H1 (cell line): ENCODE data around the gene COL9A2. TPM values are rescaled to one million over a fixed set of nuclear protein-coding genes. Genes with fewer than 3 reads are reported as not detected.

Source experiments
- NANOG ChIP-seq: IDR thresholded peaks from 2 replicates; pipeline ENCODE4 v1.6.1; 2011; ENCODE audit warnings: low read length, low read depth, mild to moderate bottlenecking, inconsistent platforms; ENCODE audit not compliant: insufficient read depth, poor library complexity, severe bottlenecking
- TAF1 ChIP-seq: IDR thresholded peaks from 2 replicates; pipeline ENCODE4 v1.6.1; 2011; ENCODE audit warnings: mild to moderate bottlenecking, low read depth, low read length
- polyA plus RNA-seq, 7 experiments: library from polyadenylated mRNA; depleted of rRNA in 3 of 7; stranded (reverse) in 5 of 7; unstranded in 2 of 7; fragments of >200 nt in 5 of 7; fragments of 200-250 nt in 2 of 7; gene quantifications; 1 replicate in 5 of 7; 2 replicates in 1 of 7; 4 replicates in 1 of 7; pipeline versions ENCODE4 v1.2.1 to v1.2.3, GENCODE V29; 2011 to 2013; ENCODE audit warnings: missing spikeins in 2 of 7, mixed read lengths in 2 of 7
- total RNA-seq: library from RNA; stranded (reverse); fragmentation: NEBNext Ultra II Directional; extraction: Animal tissue kit (Norgen Biotek cat#: 25700); gene quantifications from 2 replicates; pipeline ENCODE4 v1.2.1, GENCODE V29; 2021
- TF ChIP-seq, protein P1 (sequence below): fragments of 300-600 bp; sonication (generic); IDR thresholded peaks from 2 replicates; pipeline ENCODE4 v1.7.1; 2012; ENCODE audit warnings: low read length, moderate library complexity, mild to moderate bottlenecking, inconsistent platforms; ENCODE audit not compliant: insufficient replicate concordance
- TF ChIP-seq, protein P2 (sequence below): IDR thresholded peaks from 2 replicates; pipeline ENCODE4 v1.6.1; 2012; ENCODE audit warnings: inconsistent platforms

COL9A2 gene
- total and polyA plus RNA-seq, 2 of the 8 experiments (the other 6 are each of a cell fraction or from before 2014, with no cell fraction given): 3.2 to 3.3 TPM

DNA sequence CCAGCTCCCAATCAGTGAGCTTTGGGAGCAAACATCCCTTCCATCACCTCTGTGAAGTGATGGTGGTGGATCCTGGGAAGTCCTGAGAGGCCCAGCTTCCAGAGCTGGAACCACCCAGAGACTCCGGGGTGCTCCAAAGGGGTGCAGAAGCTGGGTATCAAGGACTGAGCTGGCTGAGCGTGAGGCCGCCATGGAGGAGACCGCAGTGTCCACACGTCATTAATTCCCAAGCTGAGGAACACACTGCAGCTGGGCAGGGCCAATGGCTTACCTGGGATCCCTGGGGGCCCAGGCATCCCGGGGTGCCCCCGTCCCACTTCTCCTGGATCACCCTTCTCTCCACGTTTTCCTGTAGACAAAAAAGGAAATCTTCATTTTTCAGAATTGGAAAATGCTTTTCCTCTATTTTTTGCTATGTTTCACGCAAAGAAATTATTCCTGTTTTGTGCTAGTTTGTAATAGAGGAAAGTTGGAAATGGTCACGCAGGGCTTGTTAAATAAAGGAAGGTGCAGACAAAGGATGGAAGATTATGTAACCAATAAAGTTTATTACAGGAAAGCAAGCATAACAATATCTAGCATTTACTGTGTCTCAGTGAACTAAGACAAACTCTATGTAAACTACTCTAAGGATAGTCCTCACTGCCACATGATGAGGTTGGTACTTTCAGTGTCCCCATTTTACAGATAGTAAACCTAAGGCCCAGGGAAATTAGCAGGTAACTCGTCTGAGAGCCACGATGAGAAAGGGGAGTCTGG is 15.4 kb downstream of the COL9A2 start (continued):
- TF ChIP-seq, protein P1, sequence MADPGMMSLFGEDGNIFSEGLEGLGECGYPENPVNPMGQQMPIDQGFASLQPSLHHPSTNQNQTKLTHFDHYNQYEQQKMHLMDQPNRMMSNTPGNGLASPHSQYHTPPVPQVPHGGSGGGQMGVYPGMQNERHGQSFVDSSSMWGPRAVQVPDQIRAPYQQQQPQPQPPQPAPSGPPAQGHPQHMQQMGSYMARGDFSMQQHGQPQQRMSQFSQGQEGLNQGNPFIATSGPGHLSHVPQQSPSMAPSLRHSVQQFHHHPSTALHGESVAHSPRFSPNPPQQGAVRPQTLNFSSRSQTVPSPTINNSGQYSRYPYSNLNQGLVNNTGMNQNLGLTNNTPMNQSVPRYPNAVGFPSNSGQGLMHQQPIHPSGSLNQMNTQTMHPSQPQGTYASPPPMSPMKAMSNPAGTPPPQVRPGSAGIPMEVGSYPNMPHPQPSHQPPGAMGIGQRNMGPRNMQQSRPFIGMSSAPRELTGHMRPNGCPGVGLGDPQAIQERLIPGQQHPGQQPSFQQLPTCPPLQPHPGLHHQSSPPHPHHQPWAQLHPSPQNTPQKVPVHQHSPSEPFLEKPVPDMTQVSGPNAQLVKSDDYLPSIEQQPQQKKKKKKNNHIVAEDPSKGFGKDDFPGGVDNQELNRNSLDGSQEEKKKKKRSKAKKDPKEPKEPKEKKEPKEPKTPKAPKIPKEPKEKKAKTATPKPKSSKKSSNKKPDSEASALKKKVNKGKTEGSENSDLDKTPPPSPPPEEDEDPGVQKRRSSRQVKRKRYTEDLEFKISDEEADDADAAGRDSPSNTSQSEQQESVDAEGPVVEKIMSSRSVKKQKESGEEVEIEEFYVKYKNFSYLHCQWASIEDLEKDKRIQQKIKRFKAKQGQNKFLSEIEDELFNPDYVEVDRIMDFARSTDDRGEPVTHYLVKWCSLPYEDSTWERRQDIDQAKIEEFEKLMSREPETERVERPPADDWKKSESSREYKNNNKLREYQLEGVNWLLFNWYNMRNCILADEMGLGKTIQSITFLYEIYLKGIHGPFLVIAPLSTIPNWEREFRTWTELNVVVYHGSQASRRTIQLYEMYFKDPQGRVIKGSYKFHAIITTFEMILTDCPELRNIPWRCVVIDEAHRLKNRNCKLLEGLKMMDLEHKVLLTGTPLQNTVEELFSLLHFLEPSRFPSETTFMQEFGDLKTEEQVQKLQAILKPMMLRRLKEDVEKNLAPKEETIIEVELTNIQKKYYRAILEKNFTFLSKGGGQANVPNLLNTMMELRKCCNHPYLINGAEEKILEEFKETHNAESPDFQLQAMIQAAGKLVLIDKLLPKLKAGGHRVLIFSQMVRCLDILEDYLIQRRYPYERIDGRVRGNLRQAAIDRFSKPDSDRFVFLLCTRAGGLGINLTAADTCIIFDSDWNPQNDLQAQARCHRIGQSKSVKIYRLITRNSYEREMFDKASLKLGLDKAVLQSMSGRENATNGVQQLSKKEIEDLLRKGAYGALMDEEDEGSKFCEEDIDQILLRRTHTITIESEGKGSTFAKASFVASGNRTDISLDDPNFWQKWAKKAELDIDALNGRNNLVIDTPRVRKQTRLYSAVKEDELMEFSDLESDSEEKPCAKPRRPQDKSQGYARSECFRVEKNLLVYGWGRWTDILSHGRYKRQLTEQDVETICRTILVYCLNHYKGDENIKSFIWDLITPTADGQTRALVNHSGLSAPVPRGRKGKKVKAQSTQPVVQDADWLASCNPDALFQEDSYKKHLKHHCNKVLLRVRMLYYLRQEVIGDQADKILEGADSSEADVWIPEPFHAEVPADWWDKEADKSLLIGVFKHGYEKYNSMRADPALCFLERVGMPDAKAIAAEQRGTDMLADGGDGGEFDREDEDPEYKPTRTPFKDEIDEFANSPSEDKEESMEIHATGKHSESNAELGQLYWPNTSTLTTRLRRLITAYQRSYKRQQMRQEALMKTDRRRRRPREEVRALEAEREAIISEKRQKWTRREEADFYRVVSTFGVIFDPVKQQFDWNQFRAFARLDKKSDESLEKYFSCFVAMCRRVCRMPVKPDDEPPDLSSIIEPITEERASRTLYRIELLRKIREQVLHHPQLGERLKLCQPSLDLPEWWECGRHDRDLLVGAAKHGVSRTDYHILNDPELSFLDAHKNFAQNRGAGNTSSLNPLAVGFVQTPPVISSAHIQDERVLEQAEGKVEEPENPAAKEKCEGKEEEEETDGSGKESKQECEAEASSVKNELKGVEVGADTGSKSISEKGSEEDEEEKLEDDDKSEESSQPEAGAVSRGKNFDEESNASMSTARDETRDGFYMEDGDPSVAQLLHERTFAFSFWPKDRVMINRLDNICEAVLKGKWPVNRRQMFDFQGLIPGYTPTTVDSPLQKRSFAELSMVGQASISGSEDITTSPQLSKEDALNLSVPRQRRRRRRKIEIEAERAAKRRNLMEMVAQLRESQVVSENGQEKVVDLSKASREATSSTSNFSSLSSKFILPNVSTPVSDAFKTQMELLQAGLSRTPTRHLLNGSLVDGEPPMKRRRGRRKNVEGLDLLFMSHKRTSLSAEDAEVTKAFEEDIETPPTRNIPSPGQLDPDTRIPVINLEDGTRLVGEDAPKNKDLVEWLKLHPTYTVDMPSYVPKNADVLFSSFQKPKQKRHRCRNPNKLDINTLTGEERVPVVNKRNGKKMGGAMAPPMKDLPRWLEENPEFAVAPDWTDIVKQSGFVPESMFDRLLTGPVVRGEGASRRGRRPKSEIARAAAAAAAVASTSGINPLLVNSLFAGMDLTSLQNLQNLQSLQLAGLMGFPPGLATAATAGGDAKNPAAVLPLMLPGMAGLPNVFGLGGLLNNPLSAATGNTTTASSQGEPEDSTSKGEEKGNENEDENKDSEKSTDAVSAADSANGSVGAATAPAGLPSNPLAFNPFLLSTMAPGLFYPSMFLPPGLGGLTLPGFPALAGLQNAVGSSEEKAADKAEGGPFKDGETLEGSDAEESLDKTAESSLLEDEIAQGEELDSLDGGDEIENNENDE: no peak
- TF ChIP-seq, protein P2, sequence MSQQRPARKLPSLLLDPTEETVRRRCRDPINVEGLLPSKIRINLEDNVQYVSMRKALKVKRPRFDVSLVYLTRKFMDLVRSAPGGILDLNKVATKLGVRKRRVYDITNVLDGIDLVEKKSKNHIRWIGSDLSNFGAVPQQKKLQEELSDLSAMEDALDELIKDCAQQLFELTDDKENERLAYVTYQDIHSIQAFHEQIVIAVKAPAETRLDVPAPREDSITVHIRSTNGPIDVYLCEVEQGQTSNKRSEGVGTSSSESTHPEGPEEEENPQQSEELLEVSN: no peak
- TF ChIP-seq TAF1: no peak
- TF ChIP-seq NANOG: no peak
